HFF-Myc (cell line): Measurements from ENCODE around the gene TPM2.
A peak's percentile ranks its signal among the peaks of the same experiment; 100 is the strongest.

Experiments
- DNase-seq: peaks from one replicate; pipeline ENCODE4 v3.0.0-alpha.2; 2011; ENCODE audit warnings: low read depth; ENCODE audit errors: extremely low read depth
- H3K4me3 ChIP-seq: replicated peaks from 2 replicates; pipeline ENCODE4 v1.5.1; 2011; ENCODE audit warnings: low read depth, mild to moderate bottlenecking, control low read depth, low read length
- TF ChIP-seq, protein P1 (sequence below): IDR thresholded peaks from 2 replicates; pipeline ENCODE4 v1.5.1; 2012; ENCODE audit warnings: mild to moderate bottlenecking, low read depth, low read length, control low read depth; ENCODE audit errors: missing control alignments

The TPM2 gene

GRCh38 chr9:35664531-35665470 lies 24.9 kb downstream of the TPM2 start, which contains the start of gene ARHGEF39:
ARHGEF39 (minus strand) TSS chr9:35665195; CDS start chr9:35665169, 26 bp downstream.
- H3K4me3 ChIP-seq = peak within 1 kb of the TSS; percentile 71
- DNase-seq = no peak
- TF ChIP-seq, protein P1, sequence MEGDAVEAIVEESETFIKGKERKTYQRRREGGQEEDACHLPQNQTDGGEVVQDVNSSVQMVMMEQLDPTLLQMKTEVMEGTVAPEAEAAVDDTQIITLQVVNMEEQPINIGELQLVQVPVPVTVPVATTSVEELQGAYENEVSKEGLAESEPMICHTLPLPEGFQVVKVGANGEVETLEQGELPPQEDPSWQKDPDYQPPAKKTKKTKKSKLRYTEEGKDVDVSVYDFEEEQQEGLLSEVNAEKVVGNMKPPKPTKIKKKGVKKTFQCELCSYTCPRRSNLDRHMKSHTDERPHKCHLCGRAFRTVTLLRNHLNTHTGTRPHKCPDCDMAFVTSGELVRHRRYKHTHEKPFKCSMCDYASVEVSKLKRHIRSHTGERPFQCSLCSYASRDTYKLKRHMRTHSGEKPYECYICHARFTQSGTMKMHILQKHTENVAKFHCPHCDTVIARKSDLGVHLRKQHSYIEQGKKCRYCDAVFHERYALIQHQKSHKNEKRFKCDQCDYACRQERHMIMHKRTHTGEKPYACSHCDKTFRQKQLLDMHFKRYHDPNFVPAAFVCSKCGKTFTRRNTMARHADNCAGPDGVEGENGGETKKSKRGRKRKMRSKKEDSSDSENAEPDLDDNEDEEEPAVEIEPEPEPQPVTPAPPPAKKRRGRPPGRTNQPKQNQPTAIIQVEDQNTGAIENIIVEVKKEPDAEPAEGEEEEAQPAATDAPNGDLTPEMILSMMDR = peak; percentile 19

- TF ChIP-seq, protein P1 = no peak
- H3K4me3 ChIP-seq = no peak overlapping the region
- DNase-seq = no peak
These were observed 27.3 kb downstream of the TPM2 start for GRCh38 chr9:35662437-35662836.

DNA sequence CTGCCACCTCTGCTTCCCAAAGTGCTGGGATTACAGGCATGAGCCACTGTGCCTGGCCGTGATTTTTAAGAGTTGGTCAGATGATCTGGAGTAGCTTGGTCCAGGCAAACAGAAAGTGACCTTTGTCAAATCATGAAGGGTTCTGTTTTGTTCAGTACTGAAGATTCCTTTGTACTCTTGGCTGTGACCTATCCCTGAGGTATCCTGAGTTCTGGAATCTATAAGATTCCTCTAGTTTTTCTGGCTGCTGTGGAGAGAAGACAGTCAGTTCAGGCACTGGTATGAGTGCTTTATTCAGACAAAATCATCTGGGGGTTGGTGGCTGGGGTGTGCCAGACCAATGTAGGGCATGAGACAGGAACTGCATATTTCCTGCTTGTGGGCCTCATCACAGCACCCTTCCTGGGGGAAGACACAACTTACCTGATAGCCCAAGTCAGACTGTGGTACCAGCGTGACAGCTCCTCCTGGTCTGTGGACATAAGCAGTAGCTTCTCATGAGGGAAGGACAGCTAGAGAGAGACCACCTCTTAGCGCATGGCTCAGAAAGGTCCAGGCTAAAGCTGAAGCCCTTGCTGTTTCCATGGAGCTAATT lies 27.9 kb downstream of the TPM2 start:
- H3K4me3 ChIP-seq = no peak overlapping the region
- TF ChIP-seq, protein P1 = no peak

GRCh38 chr9:35660966-35661415 lies 28.7 kb downstream of the TPM2 start:
- TF ChIP-seq, protein P1 = peak; percentile 56
- H3K4me3 ChIP-seq = no peak overlapping the region
- no peak for DNase-seq

More for the DNA sequence above, 27.9 kb downstream of the TPM2 start:
- no peak for DNase-seq

- DNase-seq = no peak
- peak overlapping the region; percentile 52 for H3K4me3 ChIP-seq
- TF ChIP-seq, protein P1 = no peak
These were observed 30.4 kb downstream of the TPM2 start for GRCh38 chr9:35659340-35659739.

DNA sequence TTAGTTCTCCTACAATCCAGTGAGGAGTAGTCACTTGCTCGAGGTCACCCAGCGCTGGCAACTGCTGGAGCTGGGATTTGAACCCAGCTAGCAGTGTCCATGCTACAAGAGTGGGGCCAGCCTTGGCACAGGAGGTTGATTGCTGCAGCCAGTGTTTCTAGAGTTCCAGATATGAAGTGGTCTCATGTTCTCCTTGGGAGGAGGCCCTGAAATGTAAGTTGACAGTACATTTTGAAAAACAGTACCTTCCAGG lies 30.8 kb downstream of the TPM2 start:
- peak overlapping the region; percentile 52 for H3K4me3 ChIP-seq
- DNase-seq = no peak
- TF ChIP-seq, protein P1 = no peak
